Measurements from ENCODE around the gene NCKAP5.

The NCKAP5 gene

GRCh38 chr2:133040170-133040569 is 528.1 kb downstream of the NCKAP5 start:
- no peak for TF ChIP-seq NFIC (IDR thresholded peaks at IDR 0.05)
- TF ChIP-seq CEBPB (IDR thresholded peaks at IDR 0.05): no peak
- TF ChIP-seq FOXM1 (IDR thresholded peaks at IDR 0.05; ENCODE audit: borderline replicate concordance, low read depth): no peak
- no peak for TF ChIP-seq TEAD4 (IDR thresholded peaks at IDR 0.05)
- TF ChIP-seq TCF12 (IDR thresholded peaks at IDR 0.05; ENCODE audit: low read depth): no peak
- no peak for TF ChIP-seq USF1 (IDR thresholded peaks at IDR 0.05)
- no peak for TF ChIP-seq CREB1 (IDR thresholded peaks at IDR 0.05; ENCODE audit: low read depth)
- no peak for TF ChIP-seq ZBTB7A (IDR thresholded peaks at IDR 0.05; ENCODE audit: low read depth)
- TF ChIP-seq MAX (IDR thresholded peaks at IDR 0.05): no peak
- TF ChIP-seq REST (IDR thresholded peaks at IDR 0.05; ENCODE audit: low read depth): no peak
- TF ChIP-seq TAF1 (IDR thresholded peaks at IDR 0.05; ENCODE audit: low read depth): no peak
- no peak for TF ChIP-seq EGR1 (IDR thresholded peaks at IDR 0.05)
- no peak for TF ChIP-seq YY1 (IDR thresholded peaks at IDR 0.05; ENCODE audit: low read depth)
- TF ChIP-seq EP300 (IDR thresholded peaks at IDR 0.05; ENCODE audit: borderline replicate concordance): no peak
- TF ChIP-seq RAD21 (IDR thresholded peaks at IDR 0.05; ENCODE audit: low read depth): no peak

- no peak for TF ChIP-seq MAX (IDR thresholded peaks at IDR 0.05)
- no peak for TF ChIP-seq REST (IDR thresholded peaks at IDR 0.05; ENCODE audit: low read depth)
- no peak for TF ChIP-seq USF1 (IDR thresholded peaks at IDR 0.05)
- TF ChIP-seq NFIC (IDR thresholded peaks at IDR 0.05): no peak
These were observed 528.7 kb downstream of the NCKAP5 start for GRCh38 chr2:133039531-133039930.

GRCh38 chr2:133026536-133027177 is 541.6 kb downstream of the NCKAP5 start:
- TF ChIP-seq TEAD4 (IDR thresholded peaks at IDR 0.05): 0 out of 2 replicates have a peak, but pooled peaks have one; percentile 27
- peak; percentile 83 for TF ChIP-seq REST (IDR thresholded peaks at IDR 0.05; ENCODE audit: low read depth)
- TF ChIP-seq EP300 (IDR thresholded peaks at IDR 0.05; ENCODE audit: borderline replicate concordance): no peak

- no peak for TF ChIP-seq ZBTB7A (IDR thresholded peaks at IDR 0.05; ENCODE audit: low read depth)
- no peak for TF ChIP-seq TCF12 (IDR thresholded peaks at IDR 0.05; ENCODE audit: low read depth)
- TF ChIP-seq TAF1 (IDR thresholded peaks at IDR 0.05; ENCODE audit: low read depth): no peak
- no peak for TF ChIP-seq CEBPB (IDR thresholded peaks at IDR 0.05)
- TF ChIP-seq REST (IDR thresholded peaks at IDR 0.05; ENCODE audit: low read depth): no peak
- TF ChIP-seq MAX (IDR thresholded peaks at IDR 0.05): no peak
- no peak for TF ChIP-seq EGR1 (IDR thresholded peaks at IDR 0.05)
These were observed 543.3 kb downstream of the NCKAP5 start for GRCh38 chr2:133025004-133025403.
